OCI-LY7 (cell line): ENCODE measurements around the gene CD47.

Experiments used
- CTCF ChIP-seq: fragments of 200-600 bp; sonication (generic); conservative IDR thresholded peaks from 2 replicates; pipeline ENCODE4 v1.5.1; 2014; ENCODE audit warnings: mild to moderate bottlenecking, antibody characterized with exemption, low read length, moderate library complexity, mixed read lengths
- EZH2phosphoT487 ChIP-seq: fragments of 200-600 bp; sonication (generic); IDR thresholded peaks from 2 replicates; pipeline ENCODE4 v1.6.1; 2018; ENCODE audit warnings: low read depth, borderline replicate concordance, mild to moderate bottlenecking, mixed run types, antibody characterized with exemption, low read length, moderate library complexity, mixed read lengths

DNA sequence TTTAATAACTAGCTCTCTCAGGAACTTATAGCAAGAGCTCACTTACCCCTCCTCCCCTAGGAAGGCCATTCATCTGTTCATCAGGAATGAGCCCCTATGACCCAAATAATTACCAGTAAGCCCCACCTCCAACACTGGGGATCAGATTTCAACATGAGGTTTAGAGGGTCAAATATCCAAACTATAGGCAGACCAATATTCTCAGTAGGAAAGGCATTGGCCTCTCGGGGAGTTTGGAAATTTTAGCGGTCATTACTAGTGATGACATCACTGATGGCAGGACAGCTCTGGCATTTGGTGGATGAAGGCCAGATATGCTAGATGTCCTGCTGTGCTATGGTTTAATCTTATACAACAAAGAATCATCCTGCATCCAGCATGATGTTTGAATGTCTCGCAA, 15.2 kb upstream of the CD47 start:
- TF ChIP-seq CTCF, result no peak
- TF ChIP-seq EZH2phosphoT487, result no peak
